Stimulated activated CD8-positive, alpha-beta memory T cell treated with anti-CD3 and anti-CD28 coated beads, Interleukin-7, amount 100 ng/mL, for 1 hour (primary cell): ENCODE results near the gene NME9.

Experiments used
- DNase-seq, 2 donors: peaks; one replicate each; pipeline ENCODE4 v3.0.0-alpha.2; 2020; ENCODE audit warnings: low read depth in 2 of 2

NME9 gene

GRCh38 chr3:138334608-138335007 lies 5.0 kb upstream of the NME9 start:
- DNase-seq = no peak

GRCh38 chr3:138332472-138333073 lies 2.9 kb upstream of the NME9 start:
- no peak for DNase-seq

- no peak for DNase-seq
Measured at GRCh38 chr3:138331143-138331894, 1.7 kb upstream of the NME9 start.

DNA sequence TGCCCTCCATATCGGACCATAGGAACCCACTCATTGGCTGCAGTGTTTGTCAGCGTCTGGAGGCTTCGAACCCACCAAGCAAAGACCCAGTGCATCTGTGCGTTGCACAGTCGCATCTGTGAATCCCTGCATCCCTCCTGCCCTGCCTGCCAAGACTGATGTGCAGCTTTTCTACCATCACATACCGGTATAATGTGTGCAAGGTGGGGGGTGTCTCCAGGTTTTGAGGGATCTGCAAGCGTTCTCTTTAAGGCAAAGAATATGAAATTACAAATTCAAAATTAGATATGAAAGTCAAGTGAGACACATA lies 288 bp upstream of the NME9 start:
- no peak for DNase-seq

- DNase-seq = no peak
Measured at GRCh38 chr3:138328341-138328740, 1.3 kb downstream of the NME9 start.

DNA sequence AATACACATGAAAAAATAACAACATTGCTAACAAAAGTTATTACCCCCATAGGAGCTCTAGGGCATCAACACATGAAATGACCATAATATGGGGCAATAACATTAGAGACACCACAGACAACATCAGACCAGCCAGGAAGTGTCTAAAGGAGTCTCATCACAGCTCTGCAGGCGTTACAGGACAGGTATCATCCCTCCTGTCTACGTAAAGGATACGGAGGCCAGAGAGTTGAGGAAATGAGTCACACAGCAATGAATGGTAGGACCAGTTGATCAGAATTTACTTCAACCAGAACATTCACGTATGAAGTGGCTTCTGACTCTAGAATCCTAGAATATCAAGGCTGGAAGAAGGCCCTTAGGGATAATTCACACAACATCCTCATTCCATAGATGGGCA lies 1.8 kb downstream of the NME9 start:
- no peak for DNase-seq

GRCh38 chr3:138326866-138327595 lies 2.6 kb downstream of the NME9 start:
- no peak for DNase-seq

GRCh38 chr3:138325990-138326389 lies 3.7 kb downstream of the NME9 start:
- no peak for DNase-seq

GRCh38 chr3:138323971-138324370 lies 5.7 kb downstream of the NME9 start:
- DNase-seq = no peak

GRCh38 chr3:138317687-138318086 lies 12.0 kb downstream of the NME9 start:
- no peak for DNase-seq

DNA sequence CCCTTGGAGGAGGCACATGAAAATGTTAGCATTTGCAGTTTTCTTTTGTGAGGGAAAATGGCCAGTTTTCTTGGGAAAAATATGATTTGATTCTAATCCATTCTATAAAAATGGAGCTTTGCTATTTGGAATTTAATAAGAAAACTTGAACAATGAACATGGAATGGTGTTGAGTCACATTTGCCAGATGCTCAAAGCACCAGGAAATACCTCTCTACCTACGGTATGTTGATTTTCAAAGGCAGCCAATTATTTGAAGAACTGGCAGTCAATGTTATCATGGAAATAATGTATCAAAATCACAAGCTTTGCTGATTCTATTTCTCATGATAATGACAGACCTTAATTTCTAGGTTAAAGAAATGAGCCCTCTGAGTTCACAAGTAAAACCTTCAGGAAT lies 14.9 kb downstream of the NME9 start:
- no peak for DNase-seq

DNA sequence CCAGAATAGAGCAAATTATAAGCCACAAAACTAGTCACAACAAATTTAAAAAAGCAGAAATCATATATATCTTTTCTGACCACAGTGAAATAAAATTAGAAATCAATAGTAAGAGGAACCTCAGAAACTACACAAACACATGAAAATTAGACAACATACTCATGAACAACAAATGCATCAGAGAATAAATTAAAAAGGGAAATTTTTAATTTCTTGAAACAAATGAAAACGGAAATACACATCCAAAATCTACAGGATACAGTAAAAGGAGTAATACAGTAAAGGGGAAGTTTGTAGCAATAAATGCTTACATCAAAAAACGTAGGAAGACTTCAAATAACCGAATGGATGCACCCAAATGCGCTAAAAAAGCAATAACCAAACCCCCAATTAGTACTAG lies 19.2 kb downstream of the NME9 start:
- DNase-seq = no peak

GRCh38 chr3:138308783-138309182 lies 20.9 kb downstream of the NME9 start:
- no peak for DNase-seq

DNA sequence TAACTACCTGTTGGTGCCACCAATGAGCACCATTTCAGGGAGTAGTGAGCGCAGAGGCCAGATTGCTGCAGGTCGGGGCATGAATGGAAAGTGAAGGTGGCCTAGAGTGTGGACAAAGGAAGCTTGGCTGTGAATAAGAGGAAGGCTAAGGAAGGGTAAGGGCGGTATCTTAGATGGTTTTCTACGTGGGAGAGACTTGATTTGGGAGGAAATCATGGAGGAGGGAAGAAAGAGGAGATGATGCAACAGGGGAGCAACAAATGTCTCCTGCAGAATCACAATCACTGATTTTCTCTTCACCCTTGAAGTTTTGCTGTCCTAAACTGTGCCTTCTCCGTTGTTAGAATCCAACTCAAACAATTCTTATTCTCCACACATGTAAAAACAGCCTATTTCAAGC lies 21.8 kb downstream of the NME9 start:
- DNase-seq = no peak

DNA sequence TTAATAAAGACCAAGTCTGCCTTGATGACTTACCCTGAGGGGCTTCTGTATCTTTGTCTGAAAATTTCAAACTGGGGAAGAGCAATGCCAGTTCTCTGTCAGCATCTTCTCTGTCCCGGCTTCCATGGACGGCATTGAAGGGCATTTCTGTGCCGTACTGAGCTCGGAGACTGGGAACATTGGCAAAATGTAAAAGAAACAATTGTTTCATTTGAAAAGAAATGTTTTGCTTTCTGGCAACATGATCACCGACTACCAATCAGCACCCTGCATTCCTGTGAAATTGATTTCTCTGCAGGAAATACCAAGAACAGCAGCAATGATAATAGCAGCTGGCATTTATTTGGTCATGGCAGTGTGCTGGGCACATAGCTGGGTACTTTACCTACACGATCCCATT lies 26.2 kb downstream of the NME9 start:
- no peak for DNase-seq

- DNase-seq = no peak
Measured at GRCh38 chr3:138300647-138301046, 29.0 kb downstream of the NME9 start.

DNA sequence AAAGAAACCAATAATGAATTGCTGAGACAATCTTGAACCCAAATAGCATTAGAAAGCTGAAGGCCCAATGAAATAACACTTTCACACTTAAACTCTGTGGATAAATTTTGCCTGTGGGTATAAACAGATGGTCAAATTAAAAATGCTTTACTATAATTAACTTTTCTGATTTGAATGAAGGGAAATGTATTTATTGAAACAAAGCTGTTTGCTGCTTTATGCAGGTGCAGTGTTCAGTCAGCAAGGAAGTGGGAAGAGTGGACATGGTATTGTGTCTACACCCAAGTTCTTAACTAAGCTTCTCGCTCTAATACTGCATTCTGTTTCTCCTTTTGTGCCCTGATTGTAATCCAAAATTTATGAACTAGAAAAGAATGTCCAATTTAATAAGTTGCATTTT lies 31.8 kb downstream of the NME9 start:
- DNase-seq = no peak

- DNase-seq = no peak
Measured at GRCh38 chr3:138297059-138297607, 32.5 kb downstream of the NME9 start.

GRCh38 chr3:138296639-138297038 lies 33.0 kb downstream of the NME9 start:
- no peak for DNase-seq

- DNase-seq = no peak
Measured at GRCh38 chr3:138289701-138290100, 40.0 kb downstream of the NME9 start.

GRCh38 chr3:138289260-138289659 lies 40.4 kb downstream of the NME9 start:
- DNase-seq = no peak

DNA sequence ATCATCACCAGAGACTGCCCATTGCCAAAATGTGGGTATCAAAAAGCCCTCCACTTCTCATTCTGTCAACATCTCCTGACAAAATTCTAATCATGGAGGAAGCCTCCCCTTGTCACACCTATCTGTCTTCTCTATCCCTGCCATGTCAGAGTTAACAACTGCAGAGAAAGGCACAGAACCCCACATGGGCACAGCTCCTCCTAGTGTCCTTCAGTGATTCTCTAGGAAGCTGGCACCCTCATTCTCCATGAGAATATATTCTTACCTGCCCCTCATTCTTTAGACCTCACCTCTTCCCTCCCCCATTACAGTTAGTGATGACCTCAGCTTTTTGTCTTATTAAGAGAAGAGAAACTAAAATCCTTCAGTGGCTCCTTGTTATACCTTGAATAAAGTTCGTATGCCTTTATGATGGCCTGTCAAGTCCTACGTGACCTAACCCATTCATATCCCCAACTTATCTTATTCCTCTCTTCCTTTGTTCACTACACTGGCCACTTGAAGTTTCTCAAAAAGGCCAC lies 44.6 kb downstream of the NME9 start:
- no peak for DNase-seq

GRCh38 chr3:138284079-138284478 lies 45.6 kb downstream of the NME9 start:
- no peak for DNase-seq
